ENCODE data around the gene FAM47B.

FAM47B gene

DNA sequence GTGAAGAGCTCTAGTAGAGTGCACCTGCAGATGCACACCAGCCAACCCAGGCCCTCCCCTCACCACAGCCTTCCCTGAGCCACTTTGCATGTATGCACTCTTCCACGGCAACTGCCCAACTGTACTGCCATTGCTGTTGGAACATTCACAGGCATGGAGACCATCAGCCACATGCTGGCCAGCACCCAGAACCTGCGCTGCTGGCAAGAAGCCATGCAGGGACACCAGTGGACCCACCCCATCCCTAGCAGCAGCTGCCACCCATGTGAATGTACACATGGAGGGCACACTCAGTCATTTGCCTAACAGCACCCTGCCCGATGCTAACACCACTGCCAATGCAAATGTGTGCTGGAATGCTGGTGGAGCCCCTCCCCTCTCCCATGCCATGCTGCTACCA is 35.6 kb downstream of the FAM47B start:
- TF ChIP-seq, protein P1, sequence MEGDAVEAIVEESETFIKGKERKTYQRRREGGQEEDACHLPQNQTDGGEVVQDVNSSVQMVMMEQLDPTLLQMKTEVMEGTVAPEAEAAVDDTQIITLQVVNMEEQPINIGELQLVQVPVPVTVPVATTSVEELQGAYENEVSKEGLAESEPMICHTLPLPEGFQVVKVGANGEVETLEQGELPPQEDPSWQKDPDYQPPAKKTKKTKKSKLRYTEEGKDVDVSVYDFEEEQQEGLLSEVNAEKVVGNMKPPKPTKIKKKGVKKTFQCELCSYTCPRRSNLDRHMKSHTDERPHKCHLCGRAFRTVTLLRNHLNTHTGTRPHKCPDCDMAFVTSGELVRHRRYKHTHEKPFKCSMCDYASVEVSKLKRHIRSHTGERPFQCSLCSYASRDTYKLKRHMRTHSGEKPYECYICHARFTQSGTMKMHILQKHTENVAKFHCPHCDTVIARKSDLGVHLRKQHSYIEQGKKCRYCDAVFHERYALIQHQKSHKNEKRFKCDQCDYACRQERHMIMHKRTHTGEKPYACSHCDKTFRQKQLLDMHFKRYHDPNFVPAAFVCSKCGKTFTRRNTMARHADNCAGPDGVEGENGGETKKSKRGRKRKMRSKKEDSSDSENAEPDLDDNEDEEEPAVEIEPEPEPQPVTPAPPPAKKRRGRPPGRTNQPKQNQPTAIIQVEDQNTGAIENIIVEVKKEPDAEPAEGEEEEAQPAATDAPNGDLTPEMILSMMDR (IDR thresholded peaks at IDR 0.05): no peak

DNA sequence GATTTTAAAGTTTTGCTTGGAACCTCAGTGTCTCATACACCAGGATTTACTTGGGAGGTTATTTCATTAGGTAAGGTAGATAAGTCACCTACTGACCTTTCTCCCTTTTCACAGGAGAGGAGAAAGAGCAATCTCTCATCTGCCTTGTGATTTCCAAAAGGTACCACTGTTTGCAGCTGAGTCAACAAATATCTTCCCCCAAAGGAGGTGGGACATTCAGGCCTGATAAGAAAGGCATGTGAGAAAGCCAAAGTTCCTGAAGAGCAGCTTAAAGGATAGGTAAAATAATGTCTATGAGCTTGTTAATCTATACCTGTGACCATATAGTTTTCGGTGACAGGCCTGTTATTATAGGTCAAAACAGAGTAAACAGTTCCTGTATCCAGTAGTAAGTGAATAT is 45.0 kb downstream of the FAM47B start:
- TF ChIP-seq, protein P1 (IDR thresholded peaks at IDR 0.05): no peak

Measured in LNCAP (cell line).